Upper lobe of left lung (tissue), 4 donors: ENCODE data around the gene NME9.

Experiments
- EP300 ChIP-seq, 4 donors: sonication (generic); formaldehyde crosslinking; IDR thresholded peaks; one replicate each; pipeline ENCODE4 v1.5.1; 2017; ENCODE audit warnings: antibody characterized with exemption in 4 of 4, control low read depth in 2 of 4
- POLR2AphosphoS5 ChIP-seq, 2 donors: sonication (generic); formaldehyde crosslinking; IDR thresholded peaks; one replicate each; pipeline ENCODE4 v1.5.1; 2017; ENCODE audit warnings: antibody characterized with exemption in 2 of 2

- TF ChIP-seq EP300 (IDR thresholded peaks at IDR 0.05): no peak
- no peak for TF ChIP-seq POLR2AphosphoS5 (IDR thresholded peaks at IDR 0.05)
These were observed 5.7 kb downstream of the NME9 start for GRCh38 chr3:138323971-138324370.
